H9 (cell line): ENCODE measurements around the gene IQSEC2. TPM values are rescaled to one million over a fixed set of nuclear protein-coding genes. Genes with fewer than 3 reads are reported as not detected.

Source experiments
- DNase-seq: peaks from one replicate; pipeline ENCODE4 v3.0.0-alpha.2; 2017
- H2AFZ ChIP-seq: one replicate; pipeline ENCODE4 v1.6.1; 2013; ENCODE audit warnings: mild to moderate bottlenecking, low read length, control low read depth, moderate library complexity
- H2AK5ac ChIP-seq: 2 replicates; pipeline ENCODE4 v1.6.1; 2013; ENCODE audit warnings: low read length, control low read depth, mixed read lengths; ENCODE audit not compliant: insufficient read length
- H2BK120ac ChIP-seq: one replicate; pipeline ENCODE4 v1.6.1; 2013; ENCODE audit warnings: low read depth, mild to moderate bottlenecking, low read length, control low read depth, inconsistent platforms; ENCODE audit not compliant: poor library complexity, severe bottlenecking
- H2BK12ac ChIP-seq: 2 replicates; pipeline ENCODE4 v1.6.1; 2013; ENCODE audit warnings: low read length, control low read depth, mixed read lengths, low read depth; ENCODE audit not compliant: insufficient read length
- H2BK15ac ChIP-seq: 2 replicates; pipeline ENCODE4 v1.6.1; 2013; ENCODE audit warnings: low read depth, low read length, control low read depth
- H2BK20ac ChIP-seq: one replicate; pipeline ENCODE4 v1.6.1; 2013; ENCODE audit warnings: low read depth, mild to moderate bottlenecking, low read length, control low read depth, inconsistent platforms; ENCODE audit not compliant: poor library complexity, severe bottlenecking
- H2BK5ac ChIP-seq: 2 replicates; pipeline ENCODE4 v1.6.1; 2013; ENCODE audit warnings: low read length, control low read depth, mixed read lengths; ENCODE audit not compliant: insufficient read length
- H3K14ac ChIP-seq: 2 replicates; pipeline ENCODE4 v1.6.1; 2013; ENCODE audit warnings: low read length, control low read depth; ENCODE audit not compliant: insufficient read depth
- H3K18ac ChIP-seq: 2 replicates; pipeline ENCODE4 v1.6.1; 2013; ENCODE audit warnings: low read depth, mild to moderate bottlenecking, mixed read lengths, low read length, control low read depth; ENCODE audit not compliant: insufficient read length
- H3K23ac ChIP-seq: 2 replicates; pipeline ENCODE4 v1.6.1; 2013; ENCODE audit warnings: low read length, control low read depth, mixed read lengths, low read depth; ENCODE audit not compliant: insufficient read length
- H3K23me2 ChIP-seq: 2 replicates; pipeline ENCODE4 v1.6.1; 2013; ENCODE audit warnings: low read depth, mild to moderate bottlenecking, mixed read lengths, low read length, control low read depth; ENCODE audit not compliant: insufficient read length, poor library complexity, severe bottlenecking
- H3K27ac ChIP-seq: 2 replicates; pipeline ENCODE4 v1.5.1; 2013; ENCODE audit warnings: low read length, control low read depth, mixed read lengths, low read depth; ENCODE audit not compliant: insufficient read length
- H3K27me3 ChIP-seq: 2 replicates; pipeline ENCODE4 v1.6.1; 2013; ENCODE audit warnings: low read length, control low read depth, inconsistent platforms; ENCODE audit not compliant: insufficient read depth
- H3K4ac ChIP-seq: 2 replicates; pipeline ENCODE4 v1.6.1; 2013; ENCODE audit warnings: low read depth, mild to moderate bottlenecking, control low read depth, inconsistent platforms, low read length, moderate library complexity
- H3K4me1 ChIP-seq: 2 replicates; pipeline ENCODE4 v1.6.1; 2013; ENCODE audit warnings: low read length, control low read depth, inconsistent platforms; ENCODE audit not compliant: insufficient read depth
- H3K4me2 ChIP-seq: 2 replicates; pipeline ENCODE4 v1.6.1; 2013; ENCODE audit warnings: low read length, control low read depth, mixed read lengths; ENCODE audit not compliant: insufficient read length, insufficient read depth
- H3K56ac ChIP-seq: 2 replicates; pipeline ENCODE4 v1.6.1; 2013; ENCODE audit warnings: low read depth, mild to moderate bottlenecking, mixed read lengths, low read length, control low read depth; ENCODE audit not compliant: insufficient read length
- H3K79me1 ChIP-seq: 2 replicates; pipeline ENCODE4 v1.6.1; 2013; ENCODE audit warnings: low read depth, mild to moderate bottlenecking, moderate library complexity, low read length, control low read depth, inconsistent platforms; ENCODE audit not compliant: insufficient read depth, poor library complexity, severe bottlenecking
- H3K79me2 ChIP-seq: 2 replicates; pipeline ENCODE4 v1.6.1; 2013; ENCODE audit warnings: low read length, control low read depth, inconsistent platforms; ENCODE audit not compliant: insufficient read depth
- H3K9ac ChIP-seq: 2 replicates; pipeline ENCODE4 v1.6.1; 2013; ENCODE audit warnings: low read length, control low read depth, mixed read lengths; ENCODE audit not compliant: insufficient read length; ENCODE audit errors: extremely low read depth
- H3K9me3 ChIP-seq: one replicate; pipeline ENCODE4 v1.6.1; 2013; ENCODE audit warnings: low read depth, low read length, inconsistent platforms; ENCODE audit not compliant: control insufficient read depth
- H3T11ph ChIP-seq: one replicate; pipeline ENCODE4 v1.6.1; 2013; ENCODE audit warnings: mild to moderate bottlenecking, low read length, control low read depth, inconsistent platforms
- H4K20me1 ChIP-seq: one replicate; pipeline ENCODE4 v1.6.1; 2013; ENCODE audit not compliant: control insufficient read depth, insufficient read length, insufficient read depth
- H4K5ac ChIP-seq: 2 replicates; pipeline ENCODE4 v1.6.1; 2013; ENCODE audit warnings: low read depth, mild to moderate bottlenecking, mixed read lengths, low read length, control low read depth; ENCODE audit not compliant: insufficient read length
- H4K8ac ChIP-seq: replicated peaks from 2 replicates; pipeline ENCODE4 v1.6.1; 2013; ENCODE audit warnings: low read length, control low read depth, mixed read lengths, low read depth; ENCODE audit not compliant: insufficient read length
- H4K91ac ChIP-seq: 2 replicates; pipeline ENCODE4 v1.6.1; 2013; ENCODE audit warnings: low read depth, mild to moderate bottlenecking, moderate library complexity, mixed read lengths, low read length, control low read depth; ENCODE audit not compliant: insufficient read length
- H3K27ac Mint-ChIP-seq, 3 experiments: 2 replicates in 2 of 3; 3 replicates in 1 of 3; pipeline ENCODE4 v1.8.0; 2020 to 2021; ENCODE audit warnings: mixed read lengths in 3 of 3, mild to moderate bottlenecking in 1 of 3, moderate library complexity in 1 of 3
- H3K27me3 Mint-ChIP-seq: 2 replicates; pipeline ENCODE4 v1.8.0; 2021; ENCODE audit warnings: low read depth, mild to moderate bottlenecking, moderate library complexity, mixed read lengths
- H3K36me3 Mint-ChIP-seq, 3 experiments: 2 replicates in 2 of 3; 3 replicates in 1 of 3; pipeline ENCODE4 v1.8.0; 2020 to 2021; ENCODE audit warnings: low read depth in 3 of 3, mixed read lengths in 3 of 3; ENCODE audit not compliant: insufficient read depth in 1 of 3
- H3K4me1 Mint-ChIP-seq, 2 experiments: 2 replicates each; pipeline ENCODE4 v1.8.0; 2020; ENCODE audit warnings: mixed read lengths in 2 of 2
- H3K4me3 Mint-ChIP-seq, 2 experiments: 2 replicates in 1 of 2; 3 replicates in 1 of 2; pipeline ENCODE4 v1.8.0; 2020 to 2021; ENCODE audit warnings: mild to moderate bottlenecking in 2 of 2, mixed read lengths in 2 of 2, moderate library complexity in 1 of 2
- H3K9me3 Mint-ChIP-seq, 2 experiments: 2 replicates in 1 of 2; 3 replicates in 1 of 2; pipeline ENCODE4 v1.8.0; 2020; ENCODE audit warnings: mild to moderate bottlenecking in 2 of 2, mixed read lengths in 2 of 2, moderate library complexity in 1 of 2
- WGBS: extraction: QIAGEN DNeasy Blood & Tissue Kit; methylation state at CpG from one replicate; pipeline ENCODE4 v1.1.7; 2013; ENCODE audit warnings: missing lambda C conversion rate, low lambda C conversion rate, mixed read lengths; ENCODE audit not compliant: insufficient read length; ENCODE audit errors: extremely low coverage; 5-methylcytosine and 5-hydroxymethylcytosine counted together
- total RNA-seq: library from RNA; stranded (reverse); gene quantifications from 2 replicates; pipeline ENCODE4 v1.2.1, GENCODE V29; 2021
- TF ChIP-seq, protein P1 (sequence below): fragments of 200-600 bp; sonication (generic); conservative IDR thresholded peaks from 3 replicates; pipeline ENCODE4 v1.8.0; 2021; ENCODE audit warnings: antibody characterized with exemption, mild to moderate bottlenecking

IQSEC2 gene
- total RNA-seq, 1 experiment from 2014 or later = 7.0 TPM

DNA sequence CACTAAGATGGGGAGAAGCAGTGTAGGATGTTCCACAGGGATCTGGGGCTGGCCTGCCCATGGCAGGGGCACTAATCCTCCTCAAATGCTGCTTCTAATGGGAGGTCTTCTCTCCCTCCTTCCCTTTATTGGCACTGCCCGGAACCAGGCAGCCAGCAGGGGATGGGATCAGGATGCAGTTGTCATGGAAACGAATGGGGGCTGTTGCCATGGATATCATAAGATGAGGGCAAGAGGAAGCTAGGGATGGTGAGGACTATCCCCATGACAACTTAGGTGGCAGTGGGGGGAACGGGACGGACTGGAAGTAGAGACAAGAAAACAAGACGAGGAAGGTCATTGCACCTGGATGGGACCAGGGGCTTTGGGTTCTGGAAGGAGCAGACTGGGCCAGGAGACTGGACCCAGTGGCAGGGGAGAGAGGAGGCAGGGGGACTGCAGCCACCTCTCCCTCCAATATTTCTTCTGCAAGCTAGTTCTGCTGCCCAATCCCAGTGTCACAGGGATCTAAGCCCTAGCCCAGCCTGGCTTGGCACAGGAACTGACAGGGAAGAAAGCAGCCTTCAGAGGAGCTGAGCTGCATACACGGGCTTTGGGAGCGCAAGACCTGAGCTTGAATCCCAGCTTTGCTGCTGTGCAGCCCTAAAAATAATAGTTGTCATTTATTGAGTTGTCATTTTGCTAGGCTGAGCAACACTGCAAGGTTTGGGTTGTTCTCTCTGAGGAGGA, 19.0 kb downstream of the IQSEC2 start:
- Histone ChIP-seq H3K23ac (no peak overlapping the region), H2AFZ (no peak overlapping the region), H3K27me3 (no peaks in the 10 kb centered on the region), H3K9me3 (peaks cover 22% of the 10 kb centered on the region), H3K23me2 (no peaks in the 10 kb centered on the region), H3K27ac (no peak overlapping the region), H2AK5ac (no peak overlapping the region), H2BK12ac (no peak overlapping the region), H3K4ac (no peak overlapping the region), H4K8ac (no peak overlapping the region), H3K56ac (no peak overlapping the region), H3K9ac (no peak overlapping the region), H3K4me2 (no peak overlapping the region), H2BK20ac (no peak overlapping the region), H3K14ac (no peak overlapping the region), H2BK5ac (no peak overlapping the region), H4K20me1 (no peaks in the 10 kb centered on the region), H2BK120ac (no peak overlapping the region), H3T11ph (no peak overlapping the region), H4K5ac (no peak overlapping the region), H2BK15ac (no peak overlapping the region), H3K79me2 (no peaks in the 10 kb centered on the region), H3K4me1 (no peaks in the 10 kb centered on the region), H3K18ac (no peak overlapping the region), H4K91ac (no peak overlapping the region), H3K79me1 (no peaks in the 10 kb centered on the region)
- TF ChIP-seq, protein P1, sequence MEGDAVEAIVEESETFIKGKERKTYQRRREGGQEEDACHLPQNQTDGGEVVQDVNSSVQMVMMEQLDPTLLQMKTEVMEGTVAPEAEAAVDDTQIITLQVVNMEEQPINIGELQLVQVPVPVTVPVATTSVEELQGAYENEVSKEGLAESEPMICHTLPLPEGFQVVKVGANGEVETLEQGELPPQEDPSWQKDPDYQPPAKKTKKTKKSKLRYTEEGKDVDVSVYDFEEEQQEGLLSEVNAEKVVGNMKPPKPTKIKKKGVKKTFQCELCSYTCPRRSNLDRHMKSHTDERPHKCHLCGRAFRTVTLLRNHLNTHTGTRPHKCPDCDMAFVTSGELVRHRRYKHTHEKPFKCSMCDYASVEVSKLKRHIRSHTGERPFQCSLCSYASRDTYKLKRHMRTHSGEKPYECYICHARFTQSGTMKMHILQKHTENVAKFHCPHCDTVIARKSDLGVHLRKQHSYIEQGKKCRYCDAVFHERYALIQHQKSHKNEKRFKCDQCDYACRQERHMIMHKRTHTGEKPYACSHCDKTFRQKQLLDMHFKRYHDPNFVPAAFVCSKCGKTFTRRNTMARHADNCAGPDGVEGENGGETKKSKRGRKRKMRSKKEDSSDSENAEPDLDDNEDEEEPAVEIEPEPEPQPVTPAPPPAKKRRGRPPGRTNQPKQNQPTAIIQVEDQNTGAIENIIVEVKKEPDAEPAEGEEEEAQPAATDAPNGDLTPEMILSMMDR = no peak
- Mint-ChIP-seq H3K27ac (no peak overlapping the region; a peak in 1 of 7 replicates), H3K36me3 (peaks cover 10 to 19% (median 14%) of the 10 kb centered on the region in 3 experiments; a peak in 6 of 7 replicates), H3K4me1 (peaks cover 4% of the 10 kb centered on the region in 2 experiments; a peak in 3 of 4 replicates), H3K27me3 (no peaks in the 10 kb centered on the region; the same call in none of the 2 replicates), H3K9me3 (peaks cover 75 to 79% of the 10 kb centered on the region in 2 experiments), H3K4me3 (no peak overlapping the region)
- no peak for DNase-seq
- WGBS = no CpG with 5 or more reads among the region's 7 CpGs
